GM12872 (cell line): ENCODE data around the gene RNASEL.

Source experiments
- TF ChIP-seq, protein P1 (sequence below): IDR thresholded peaks from 3 replicates; pipeline ENCODE4 v1.5.1; 2011; ENCODE audit warnings: low read depth, mild to moderate bottlenecking, low read length, moderate library complexity; ENCODE audit not compliant: insufficient read depth

RNASEL gene

DNA sequence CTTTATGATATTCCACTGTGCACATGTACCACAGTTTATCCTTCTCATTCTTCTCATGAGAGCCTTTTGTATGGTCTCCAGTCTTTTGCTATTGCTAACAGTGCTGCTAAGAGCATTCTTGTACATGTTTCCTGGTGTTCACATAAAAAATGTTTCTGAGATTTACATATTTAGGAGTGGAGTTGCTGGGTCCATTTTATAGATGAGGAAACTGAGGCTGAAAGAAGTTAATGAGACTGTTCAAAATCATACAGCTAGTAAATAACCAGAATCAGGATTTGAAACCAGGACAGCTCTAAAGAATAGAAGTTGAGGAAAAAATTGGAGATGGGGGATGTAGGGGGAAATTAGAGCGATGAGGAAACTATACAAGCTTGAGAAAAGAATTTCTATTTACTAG is 42.9 kb upstream of the RNASEL start:
- TF ChIP-seq, protein P1, sequence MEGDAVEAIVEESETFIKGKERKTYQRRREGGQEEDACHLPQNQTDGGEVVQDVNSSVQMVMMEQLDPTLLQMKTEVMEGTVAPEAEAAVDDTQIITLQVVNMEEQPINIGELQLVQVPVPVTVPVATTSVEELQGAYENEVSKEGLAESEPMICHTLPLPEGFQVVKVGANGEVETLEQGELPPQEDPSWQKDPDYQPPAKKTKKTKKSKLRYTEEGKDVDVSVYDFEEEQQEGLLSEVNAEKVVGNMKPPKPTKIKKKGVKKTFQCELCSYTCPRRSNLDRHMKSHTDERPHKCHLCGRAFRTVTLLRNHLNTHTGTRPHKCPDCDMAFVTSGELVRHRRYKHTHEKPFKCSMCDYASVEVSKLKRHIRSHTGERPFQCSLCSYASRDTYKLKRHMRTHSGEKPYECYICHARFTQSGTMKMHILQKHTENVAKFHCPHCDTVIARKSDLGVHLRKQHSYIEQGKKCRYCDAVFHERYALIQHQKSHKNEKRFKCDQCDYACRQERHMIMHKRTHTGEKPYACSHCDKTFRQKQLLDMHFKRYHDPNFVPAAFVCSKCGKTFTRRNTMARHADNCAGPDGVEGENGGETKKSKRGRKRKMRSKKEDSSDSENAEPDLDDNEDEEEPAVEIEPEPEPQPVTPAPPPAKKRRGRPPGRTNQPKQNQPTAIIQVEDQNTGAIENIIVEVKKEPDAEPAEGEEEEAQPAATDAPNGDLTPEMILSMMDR = no peak

DNA sequence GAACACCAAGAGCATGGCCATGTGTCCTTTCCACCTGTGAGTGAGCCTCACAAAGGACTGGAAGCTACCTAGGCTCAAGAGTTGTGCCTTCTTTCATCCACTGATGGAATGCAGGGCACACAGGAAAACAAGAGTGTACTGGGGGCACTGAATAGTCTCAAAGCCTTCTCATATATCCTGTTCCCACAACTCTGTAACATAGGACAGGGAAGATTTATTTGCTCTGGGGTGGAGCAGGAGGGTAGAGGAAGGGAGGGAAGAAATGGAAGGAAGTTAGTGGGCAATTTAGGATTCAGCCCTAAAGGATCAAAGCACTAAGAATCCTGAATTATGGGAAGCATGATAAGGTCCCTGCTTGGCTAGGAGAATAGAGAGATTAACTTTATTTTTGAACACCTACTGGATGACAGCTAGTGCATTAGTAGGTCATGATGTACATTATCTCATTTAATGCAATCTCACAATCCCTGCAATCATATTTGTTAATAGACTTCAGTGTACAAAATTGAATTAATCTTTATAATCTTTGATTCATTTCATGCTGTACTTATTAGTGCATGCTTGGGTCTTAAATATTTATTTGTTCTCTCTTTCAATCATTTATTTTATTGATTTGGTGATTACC is 42.1 kb upstream of the RNASEL start:
- TF ChIP-seq, protein P1 = no peak

DNA sequence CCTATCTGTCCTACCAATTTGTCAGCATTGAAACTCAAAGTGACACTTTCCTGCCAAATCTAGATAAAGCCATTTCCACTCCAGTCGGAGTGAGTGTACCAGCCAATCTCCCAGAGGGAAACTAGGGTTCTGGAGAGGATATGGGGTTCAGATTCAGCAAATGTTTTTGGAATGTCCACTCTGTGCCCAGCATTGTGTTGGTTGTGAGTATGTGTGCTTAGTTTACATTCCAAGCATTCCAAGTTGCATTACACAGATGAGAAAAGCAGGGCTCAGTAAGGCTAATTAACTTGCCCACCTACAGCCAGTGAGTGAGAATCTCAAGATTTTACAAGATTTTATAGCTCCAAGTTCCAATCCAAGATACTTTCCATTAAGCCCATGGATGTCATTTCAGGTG is 41.5 kb upstream of the RNASEL start:
- TF ChIP-seq, protein P1 = no peak

DNA sequence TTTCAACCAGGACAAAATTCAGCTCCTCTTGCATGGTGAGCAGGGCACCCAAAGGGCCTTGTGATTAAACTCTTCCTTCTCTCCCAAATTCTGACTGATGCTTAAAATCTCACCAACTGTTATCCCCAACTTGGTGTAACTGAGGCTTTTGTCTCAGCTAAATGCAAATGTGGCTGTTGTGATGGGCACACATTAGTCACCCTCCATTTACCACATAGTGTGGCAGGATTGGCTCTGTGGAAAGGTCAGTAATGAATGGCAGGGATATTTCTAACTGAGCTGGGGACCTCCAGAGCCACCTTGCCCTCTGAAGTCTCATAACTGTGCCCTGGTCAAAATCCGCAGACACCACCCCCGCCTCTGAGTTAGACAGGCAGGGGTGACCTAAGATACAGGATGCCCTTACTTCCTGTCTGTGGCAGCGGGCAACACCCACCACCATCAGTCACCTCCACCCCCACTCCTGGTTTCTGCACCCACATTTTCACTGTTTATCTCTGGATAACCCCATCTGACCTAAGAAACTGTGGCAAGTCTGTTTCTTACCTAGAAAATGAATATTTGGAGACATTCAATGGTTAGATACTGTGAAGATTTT is 40.5 kb upstream of the RNASEL start:
- TF ChIP-seq, protein P1 = no peak

DNA sequence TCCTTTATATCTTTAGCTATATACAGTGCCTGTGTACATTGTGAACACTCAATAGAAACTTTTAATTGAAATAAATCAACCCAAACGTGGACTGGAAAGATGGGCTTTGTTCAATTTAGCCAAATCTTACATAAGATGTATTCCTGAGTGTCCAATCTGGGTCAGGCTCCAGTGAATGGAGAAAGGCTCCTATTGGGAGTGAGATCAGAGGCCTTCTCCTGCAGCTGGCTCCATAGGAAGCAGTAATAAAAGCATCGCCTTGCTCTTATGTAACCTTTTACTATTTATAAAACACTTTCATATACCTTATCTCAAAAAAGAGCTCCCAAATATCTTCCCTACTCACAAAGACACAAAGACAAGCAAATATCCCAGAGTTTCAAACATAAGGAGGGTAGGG is 40.0 kb upstream of the RNASEL start:
- TF ChIP-seq, protein P1 = no peak

DNA sequence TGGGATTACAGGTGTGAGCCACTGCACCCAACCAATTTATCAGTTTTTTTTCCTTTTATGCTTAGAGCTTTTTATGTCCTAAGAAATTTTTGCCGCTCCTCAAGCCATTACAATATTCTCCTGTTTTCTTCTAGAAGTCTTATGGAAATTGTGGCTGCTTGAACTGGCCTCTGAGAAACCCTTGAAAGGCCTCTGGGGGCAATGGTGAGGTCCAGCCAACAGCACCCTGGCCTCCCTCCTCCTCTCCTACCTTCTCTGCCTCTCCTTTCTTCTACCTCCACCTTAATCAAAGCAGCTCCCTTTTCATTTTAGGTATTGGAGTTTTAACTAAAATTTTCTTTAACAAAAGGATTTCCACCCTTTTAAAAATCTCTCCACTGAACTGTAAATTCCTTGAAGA is 39.6 kb upstream of the RNASEL start:
- TF ChIP-seq, protein P1 = 0 out of 3 replicates have a peak, but pooled peaks have one; percentile 14

DNA sequence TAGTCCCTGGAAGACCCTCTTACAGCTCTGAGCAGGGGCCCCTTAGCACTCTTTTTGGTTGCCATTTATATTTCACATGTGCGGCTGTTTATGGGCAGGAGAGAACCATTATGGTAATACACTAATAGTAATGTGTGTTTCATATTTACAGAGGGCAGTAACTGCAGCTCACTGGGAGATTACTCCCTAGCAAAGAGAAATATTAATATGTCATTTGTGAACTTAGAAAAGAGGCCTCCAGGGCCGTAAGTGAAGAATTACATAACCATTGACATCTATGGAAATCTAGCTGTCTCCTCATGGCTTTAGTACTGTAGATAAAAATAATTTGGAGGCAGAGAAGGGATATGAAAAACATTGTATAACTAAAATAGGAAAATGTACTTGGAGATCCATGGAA is 38.6 kb upstream of the RNASEL start:
- TF ChIP-seq, protein P1 = no peak
